Ishikawa (cell line): Measurements from ENCODE around the gene MAGEF1.

Experiments
- CEBPB ChIP-seq: IDR thresholded peaks from 2 replicates; pipeline ENCODE4 v1.6.1; 2012
- CREB1 ChIP-seq: IDR thresholded peaks from 2 replicates; pipeline ENCODE4 v1.6.1; 2012; ENCODE audit warnings: low read depth
- EGR1 ChIP-seq: IDR thresholded peaks from 2 replicates; pipeline ENCODE4 v1.6.1; 2012
- EP300 ChIP-seq: IDR thresholded peaks from 2 replicates; pipeline ENCODE4 v1.6.1; 2012; ENCODE audit warnings: borderline replicate concordance
- FOXM1 ChIP-seq: IDR thresholded peaks from 2 replicates; pipeline ENCODE4 v1.6.1; 2012; ENCODE audit warnings: low read depth, borderline replicate concordance
- NFIC ChIP-seq: IDR thresholded peaks from 2 replicates; pipeline ENCODE4 v1.6.1; 2012
- RAD21 ChIP-seq: IDR thresholded peaks from 2 replicates; pipeline ENCODE4 v1.6.1; 2012; ENCODE audit warnings: low read depth
- TAF1 ChIP-seq: IDR thresholded peaks from 2 replicates; pipeline ENCODE4 v1.6.1; 2012; ENCODE audit warnings: low read depth, mild to moderate bottlenecking
- TCF12 ChIP-seq: IDR thresholded peaks from 2 replicates; pipeline ENCODE4 v1.6.1; 2012; ENCODE audit warnings: low read depth
- YY1 ChIP-seq: IDR thresholded peaks from 2 replicates; pipeline ENCODE4 v1.6.1; 2012; ENCODE audit warnings: low read depth
- ZBTB7A ChIP-seq: IDR thresholded peaks from 2 replicates; pipeline ENCODE4 v1.6.1; 2012; ENCODE audit warnings: low read depth
- TF ChIP-seq, protein P1 (sequence below): IDR thresholded peaks from 2 replicates; pipeline ENCODE4 v1.6.1; 2012
- TF ChIP-seq, protein P2 (sequence below): IDR thresholded peaks from 2 replicates; pipeline ENCODE4 v1.6.1; 2012; ENCODE audit warnings: low read depth, mild to moderate bottlenecking
- TF ChIP-seq, protein P3 (sequence below): IDR thresholded peaks from 2 replicates; pipeline ENCODE4 v1.6.1; 2012

DNA sequence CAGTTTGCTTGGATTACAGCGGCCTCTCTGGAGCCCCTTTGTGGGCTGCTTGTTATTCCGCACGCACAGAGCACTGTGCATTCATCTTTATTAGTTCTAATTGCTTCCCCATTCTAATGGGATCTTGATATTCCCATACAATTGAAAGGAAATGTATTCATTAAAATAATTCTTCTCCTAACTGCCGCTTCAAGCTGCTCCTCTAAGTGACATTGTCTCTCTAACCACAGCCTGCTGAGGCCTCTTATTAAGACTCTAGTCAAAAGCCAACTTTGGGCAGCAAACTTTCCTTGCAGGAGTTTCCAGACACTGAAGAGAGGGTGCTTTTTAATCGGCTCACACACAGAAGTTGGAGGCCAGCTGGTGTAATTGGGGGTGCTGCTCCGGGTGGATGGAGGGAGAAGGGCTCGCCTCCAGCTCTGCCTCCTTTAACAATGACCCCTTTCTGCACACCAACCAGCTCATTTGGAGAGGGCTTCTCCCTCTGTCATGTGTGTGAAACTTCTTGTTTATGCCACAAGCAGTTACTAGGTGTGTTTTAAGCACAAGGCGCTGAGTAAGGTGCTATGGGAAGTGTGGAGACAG lies 5.6 kb upstream of the MAGEF1 start:
- TF ChIP-seq EP300 (no peak), RAD21 (no peak), EGR1 (no peak), TAF1 (no peak), CEBPB (no peak), YY1 (no peak), TCF12 (no peak), FOXM1 (no peak), ZBTB7A (no peak), CREB1 (no peak), NFIC (no peak)
- TF ChIP-seq, protein P1, sequence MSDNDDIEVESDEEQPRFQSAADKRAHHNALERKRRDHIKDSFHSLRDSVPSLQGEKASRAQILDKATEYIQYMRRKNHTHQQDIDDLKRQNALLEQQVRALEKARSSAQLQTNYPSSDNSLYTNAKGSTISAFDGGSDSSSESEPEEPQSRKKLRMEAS: no peak
- TF ChIP-seq, protein P2, sequence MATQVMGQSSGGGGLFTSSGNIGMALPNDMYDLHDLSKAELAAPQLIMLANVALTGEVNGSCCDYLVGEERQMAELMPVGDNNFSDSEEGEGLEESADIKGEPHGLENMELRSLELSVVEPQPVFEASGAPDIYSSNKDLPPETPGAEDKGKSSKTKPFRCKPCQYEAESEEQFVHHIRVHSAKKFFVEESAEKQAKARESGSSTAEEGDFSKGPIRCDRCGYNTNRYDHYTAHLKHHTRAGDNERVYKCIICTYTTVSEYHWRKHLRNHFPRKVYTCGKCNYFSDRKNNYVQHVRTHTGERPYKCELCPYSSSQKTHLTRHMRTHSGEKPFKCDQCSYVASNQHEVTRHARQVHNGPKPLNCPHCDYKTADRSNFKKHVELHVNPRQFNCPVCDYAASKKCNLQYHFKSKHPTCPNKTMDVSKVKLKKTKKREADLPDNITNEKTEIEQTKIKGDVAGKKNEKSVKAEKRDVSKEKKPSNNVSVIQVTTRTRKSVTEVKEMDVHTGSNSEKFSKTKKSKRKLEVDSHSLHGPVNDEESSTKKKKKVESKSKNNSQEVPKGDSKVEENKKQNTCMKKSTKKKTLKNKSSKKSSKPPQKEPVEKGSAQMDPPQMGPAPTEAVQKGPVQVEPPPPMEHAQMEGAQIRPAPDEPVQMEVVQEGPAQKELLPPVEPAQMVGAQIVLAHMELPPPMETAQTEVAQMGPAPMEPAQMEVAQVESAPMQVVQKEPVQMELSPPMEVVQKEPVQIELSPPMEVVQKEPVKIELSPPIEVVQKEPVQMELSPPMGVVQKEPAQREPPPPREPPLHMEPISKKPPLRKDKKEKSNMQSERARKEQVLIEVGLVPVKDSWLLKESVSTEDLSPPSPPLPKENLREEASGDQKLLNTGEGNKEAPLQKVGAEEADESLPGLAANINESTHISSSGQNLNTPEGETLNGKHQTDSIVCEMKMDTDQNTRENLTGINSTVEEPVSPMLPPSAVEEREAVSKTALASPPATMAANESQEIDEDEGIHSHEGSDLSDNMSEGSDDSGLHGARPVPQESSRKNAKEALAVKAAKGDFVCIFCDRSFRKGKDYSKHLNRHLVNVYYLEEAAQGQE: no peak
- TF ChIP-seq, protein P3, sequence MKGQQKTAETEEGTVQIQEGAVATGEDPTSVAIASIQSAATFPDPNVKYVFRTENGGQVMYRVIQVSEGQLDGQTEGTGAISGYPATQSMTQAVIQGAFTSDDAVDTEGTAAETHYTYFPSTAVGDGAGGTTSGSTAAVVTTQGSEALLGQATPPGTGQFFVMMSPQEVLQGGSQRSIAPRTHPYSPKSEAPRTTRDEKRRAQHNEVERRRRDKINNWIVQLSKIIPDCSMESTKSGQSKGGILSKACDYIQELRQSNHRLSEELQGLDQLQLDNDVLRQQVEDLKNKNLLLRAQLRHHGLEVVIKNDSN: no peak
